ENCODE results near the gene IL6R.

The IL6R gene

DNA sequence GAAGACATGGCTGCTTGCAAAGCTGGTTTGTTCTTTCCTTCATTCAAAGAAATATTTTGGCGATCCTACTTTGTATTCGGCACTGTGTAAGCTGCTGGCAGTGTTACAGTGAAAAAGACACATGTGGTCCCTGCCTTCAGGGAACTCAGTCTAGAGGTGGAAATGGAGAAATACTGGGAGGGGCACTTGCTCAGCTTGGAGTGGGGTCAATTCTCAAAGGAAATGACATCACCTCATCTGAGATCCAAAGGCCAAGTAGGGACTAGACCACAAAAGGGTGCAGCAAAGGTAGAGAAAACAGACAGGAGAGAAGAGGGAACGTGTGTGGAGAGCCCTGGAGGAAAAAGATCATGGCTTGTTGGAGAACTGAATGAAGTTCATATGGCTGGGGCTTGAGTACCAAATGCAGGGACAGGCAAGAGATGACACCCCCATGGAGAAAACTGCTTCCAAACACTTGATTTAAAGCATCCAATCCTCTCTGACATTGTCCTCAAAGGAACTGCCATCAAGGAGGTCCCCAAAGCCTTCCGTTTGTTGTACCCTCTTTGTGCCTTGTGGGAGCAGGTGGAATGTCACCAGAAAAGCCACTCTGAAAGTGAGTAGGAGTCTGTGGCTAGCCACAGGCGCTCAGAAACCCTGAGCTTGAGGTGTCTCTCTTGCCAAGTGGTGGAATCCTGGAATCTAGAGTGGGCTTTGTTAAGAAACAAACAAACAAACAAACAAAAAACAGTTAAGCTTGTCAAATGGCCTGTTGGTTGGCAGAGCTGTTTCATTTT, 48.6 kb downstream of the IL6R start:
- DNase-seq = no peak

GRCh38 chr1:154454386-154455120, 49.4 kb downstream of the IL6R start:
- no peak for DNase-seq

GRCh38 chr1:154456631-154457030, 51.5 kb downstream of the IL6R start:
- DNase-seq = no peak

- DNase-seq = no peak
These were observed 53.9 kb downstream of the IL6R start for GRCh38 chr1:154459080-154459479.

- no peak for DNase-seq
These were observed 55.6 kb downstream of the IL6R start for GRCh38 chr1:154460695-154461260.

DNA sequence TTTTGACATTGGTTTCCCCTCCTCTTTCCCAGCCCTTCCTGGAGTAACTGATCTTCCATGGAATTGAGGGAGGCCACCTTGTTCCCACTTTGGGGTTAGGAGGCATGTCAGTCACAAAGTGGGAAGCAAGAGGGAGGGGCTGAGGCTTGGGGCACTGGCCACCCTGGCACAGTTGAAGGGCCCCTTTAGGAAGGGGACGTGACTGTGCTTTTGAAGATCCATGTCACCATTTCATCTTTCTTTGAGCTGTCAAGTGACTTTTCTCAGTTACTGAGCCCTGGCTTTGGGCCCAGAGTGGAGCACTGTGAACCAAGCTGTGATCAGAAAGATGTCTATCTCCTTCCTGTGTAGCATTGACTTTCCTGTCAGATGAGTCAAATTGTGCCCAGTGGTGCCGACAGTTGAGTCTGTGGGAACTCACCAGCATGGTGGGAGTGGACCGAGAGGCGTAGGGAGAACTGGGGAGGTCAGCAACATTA, 58.4 kb downstream of the IL6R start:
- DNase-seq = peak; percentile 53

DNA sequence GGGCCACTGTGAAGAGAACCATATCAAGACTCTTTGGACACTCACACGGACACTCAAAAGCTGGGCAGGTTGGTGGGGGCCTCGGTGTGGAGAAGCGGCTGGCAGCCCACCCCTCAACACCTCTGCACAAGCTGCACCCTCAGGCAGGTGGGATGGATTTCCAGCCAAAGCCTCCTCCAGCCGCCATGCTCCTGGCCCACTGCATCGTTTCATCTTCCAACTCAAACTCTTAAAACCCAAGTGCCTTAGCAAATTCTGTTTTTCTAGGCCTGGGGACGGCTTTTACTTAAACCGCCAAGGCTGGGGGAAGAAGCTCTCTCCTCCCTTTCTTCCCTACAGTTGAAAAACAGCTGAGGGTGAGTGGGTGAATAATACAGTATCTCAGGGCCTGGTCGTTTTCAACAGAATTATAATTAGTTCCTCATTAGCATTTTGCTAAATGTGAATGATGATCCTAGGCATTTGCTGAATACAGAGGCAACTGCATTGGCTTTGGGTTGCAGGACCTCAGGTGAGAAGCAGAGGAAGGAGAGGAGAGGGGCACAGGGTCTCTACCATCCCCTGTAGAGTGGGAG, 60.6 kb downstream of the IL6R start:
- DNase-seq = no peak

GRCh38 chr1:154466206-154466605, 61.1 kb downstream of the IL6R start:
- DNase-seq = no peak

GRCh38 chr1:154466921-154467417, 61.8 kb downstream of the IL6R start:
- DNase-seq = no peak

GRCh38 chr1:154467434-154468102, 62.4 kb downstream of the IL6R start:
- DNase-seq = no peak

DNA sequence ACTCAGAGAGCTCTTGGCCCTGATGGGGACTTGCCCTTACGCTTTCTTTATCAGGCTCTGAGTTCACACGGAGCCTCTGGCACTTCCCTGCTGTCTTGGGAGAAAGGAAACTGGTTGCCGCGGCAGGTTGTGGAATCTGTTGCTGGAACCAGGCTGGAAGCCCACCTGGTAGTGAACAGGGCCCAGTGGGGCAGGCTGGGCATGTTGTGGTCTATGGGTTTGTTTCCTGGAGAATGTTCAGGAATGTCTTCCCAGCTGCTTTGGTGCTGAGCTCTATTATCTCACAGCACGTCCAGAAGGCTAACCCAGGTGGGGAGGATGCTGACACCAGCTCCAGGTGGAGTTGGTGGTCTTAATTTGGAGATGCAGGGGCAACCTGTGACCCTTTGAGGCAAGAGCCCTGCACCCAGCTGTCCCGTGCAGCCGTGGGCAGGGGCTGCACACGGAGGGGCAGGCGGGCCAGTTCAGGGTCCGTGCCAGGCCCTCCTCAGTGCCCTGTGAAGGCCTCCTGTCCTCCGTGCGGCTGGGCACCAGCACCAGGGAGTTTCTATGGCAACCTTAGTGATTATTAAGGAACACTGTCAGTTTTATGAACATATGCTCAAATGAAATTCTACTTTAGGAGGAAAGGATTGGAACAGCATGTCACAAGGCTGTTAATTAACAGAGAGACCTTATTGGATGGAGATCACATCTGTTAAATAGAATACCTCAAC, 63.5 kb downstream of the IL6R start:
- no peak for DNase-seq

DNA sequence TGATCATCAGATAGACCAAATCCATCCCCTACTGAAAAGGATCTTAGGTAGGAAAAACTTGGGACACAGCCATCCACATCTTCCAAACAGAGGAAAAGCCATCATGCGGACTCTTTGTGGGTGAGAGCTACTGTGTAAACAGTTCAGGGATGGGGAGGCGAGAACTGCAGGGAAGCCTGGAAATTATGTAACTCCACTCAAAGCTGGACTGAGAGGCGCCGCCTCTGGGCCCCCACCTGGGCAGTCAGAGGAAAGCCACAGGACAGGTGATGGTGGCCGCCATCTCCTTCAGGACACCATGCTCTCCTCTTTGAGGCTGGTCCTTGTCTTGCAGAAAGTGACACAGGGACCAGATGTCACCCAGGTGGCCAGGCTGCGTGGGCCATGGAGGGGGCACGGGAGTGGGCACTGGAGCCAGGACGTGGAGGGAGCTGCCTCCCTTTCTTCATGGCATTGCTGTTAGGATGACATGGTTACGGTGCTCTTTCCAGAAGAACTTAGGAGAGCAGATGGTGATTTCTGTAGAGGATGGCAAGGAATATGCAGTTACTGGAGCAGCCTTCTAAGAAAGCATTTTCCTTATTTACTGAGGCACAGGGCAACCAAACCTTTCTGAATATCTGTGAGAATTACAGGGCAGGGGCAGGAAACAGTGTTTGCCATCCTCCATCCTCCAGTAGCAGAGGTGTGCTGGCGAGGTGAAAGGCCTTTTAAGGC, 64.9 kb downstream of the IL6R start:
- DNase-seq = no peak

- no peak for DNase-seq
These were observed 66.2 kb downstream of the IL6R start for GRCh38 chr1:154471304-154471703.

DNA sequence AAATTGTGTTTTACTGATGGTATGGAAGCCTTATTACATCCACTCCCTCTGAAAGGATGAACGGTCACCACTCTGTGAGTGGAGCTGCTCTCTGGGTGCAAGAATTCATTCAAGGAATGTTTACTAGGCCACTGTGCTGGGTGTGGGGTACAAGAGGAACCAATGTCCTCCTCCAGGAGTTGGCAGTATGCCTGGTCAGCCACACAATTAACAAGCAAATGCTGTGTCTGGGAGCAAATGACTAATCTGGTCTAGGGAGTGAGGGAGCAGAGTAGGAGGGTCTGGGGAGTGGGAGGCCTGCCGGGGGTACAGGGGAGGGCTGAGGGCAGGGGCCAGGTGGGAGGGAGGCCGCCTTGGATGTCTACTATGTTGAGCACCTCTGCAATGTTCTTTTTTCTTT, 69.7 kb downstream of the IL6R start:
- DNase-seq = no peak

GRCh38 chr1:154476791-154477190, 71.6 kb downstream of the IL6R start:
- no peak for DNase-seq

- no peak for DNase-seq
These were observed 72.9 kb downstream of the IL6R start for GRCh38 chr1:154478013-154478412.

GRCh38 chr1:154478639-154479038, 73.5 kb downstream of the IL6R start:
- DNase-seq = no peak

DNA sequence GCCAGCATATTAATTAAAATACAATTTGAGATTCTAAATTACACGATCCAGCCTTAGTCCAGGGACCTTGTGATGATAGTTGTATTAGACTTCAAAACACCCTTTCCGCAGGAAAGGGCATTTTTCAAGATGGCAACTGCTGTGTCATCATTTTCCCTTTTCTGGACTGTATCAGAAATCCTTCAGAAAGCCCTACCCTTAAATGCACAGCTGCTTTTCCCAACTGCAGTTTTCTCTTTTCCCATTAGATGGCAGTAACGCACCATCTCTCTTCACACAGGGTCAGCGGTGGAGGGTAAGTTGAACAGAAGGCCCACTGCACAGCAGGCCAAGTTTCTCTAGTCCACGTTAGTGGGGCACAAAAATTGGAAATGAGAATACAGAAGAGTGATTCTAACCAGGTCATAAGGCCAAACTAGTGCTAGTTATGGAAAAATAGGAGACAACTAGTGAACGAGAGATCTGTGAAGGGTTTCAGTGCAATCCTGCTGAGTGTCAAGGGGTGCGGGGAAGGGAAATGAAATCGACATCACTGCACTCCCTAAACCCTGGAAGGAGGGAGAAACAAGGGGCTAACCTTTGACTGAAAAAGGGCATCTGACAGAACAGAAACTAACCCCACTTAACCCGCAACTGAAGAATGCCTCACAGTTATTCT, 74.8 kb downstream of the IL6R start:
- no peak for DNase-seq

GRCh38 chr1:154481053-154481452, 75.9 kb downstream of the IL6R start:
- no peak for DNase-seq

DNA sequence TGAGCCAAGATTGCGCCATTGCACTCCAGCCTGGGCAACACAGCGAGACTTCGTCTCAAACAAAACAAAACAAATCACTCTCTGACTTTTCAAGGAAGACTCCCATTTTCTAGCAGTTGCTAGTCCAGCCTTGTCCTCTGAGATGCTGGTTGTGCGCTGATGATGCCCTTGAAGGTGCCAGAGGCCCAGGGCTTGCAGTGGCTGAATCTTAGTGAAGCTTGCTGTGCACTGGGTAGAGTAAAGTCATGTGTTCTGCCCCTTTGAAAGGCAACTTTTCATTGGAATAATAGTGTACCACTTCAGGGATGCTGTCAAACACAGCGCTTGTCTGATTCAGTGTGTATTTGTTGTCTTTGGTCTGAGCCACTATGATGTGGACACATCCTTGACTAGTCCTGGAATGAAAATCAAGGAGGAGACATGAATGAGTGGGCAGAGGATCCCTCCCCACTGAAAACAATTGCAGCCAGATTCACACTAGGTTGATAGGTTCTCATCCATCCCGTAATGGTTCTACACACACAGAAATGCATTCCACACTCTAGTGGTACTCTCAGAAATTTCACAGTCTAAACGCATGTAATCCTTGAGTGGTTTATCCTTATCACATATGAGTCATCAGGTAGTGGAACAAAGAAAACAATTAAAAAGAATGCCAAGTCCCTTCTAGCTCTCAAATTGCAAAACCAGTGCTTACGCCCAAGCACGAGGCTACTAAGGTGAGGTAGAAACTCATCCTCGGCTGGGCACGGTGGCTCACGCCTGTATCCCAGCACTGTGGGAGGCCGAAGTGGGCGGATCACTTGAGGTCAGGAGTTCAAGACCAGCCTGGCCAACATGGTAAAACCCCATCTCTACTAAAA, 79.0 kb downstream of the IL6R start:
- no peak for DNase-seq
